ENCODE measurements around the gene CCDC51.

The CCDC51 gene

DNA sequence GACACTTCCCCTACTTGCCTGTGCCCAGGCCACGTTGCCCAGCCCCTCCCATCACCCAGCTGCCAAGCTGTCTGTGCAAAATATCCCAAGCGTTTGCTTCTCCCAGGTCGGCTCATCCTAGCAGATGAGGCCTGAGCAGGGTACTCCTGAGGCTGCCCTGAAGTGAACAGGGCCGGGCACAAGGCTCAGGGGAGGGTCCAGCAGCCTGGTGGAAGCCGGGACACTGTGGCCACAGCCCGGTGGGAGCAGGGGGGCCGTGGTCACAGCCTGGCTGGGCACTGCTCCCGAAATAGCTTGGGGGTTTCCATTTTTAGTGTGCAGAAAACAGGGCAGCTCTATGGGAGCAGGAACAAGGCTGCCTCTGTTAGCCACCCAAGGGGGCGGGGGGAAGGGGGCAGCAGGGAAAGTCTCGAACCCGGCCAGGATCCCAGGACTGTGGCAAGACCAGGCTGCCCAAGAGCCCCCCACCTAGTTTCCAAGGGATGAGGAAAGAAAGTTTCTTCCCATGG, 13.5 kb downstream of the CCDC51 start:
- H3K4me3 ChIP-seq (ENCODE audit: control insufficient read depth, low read depth, low read length): no peak overlapping the region
- DNase-seq (ENCODE audit: low read depth): no peak
- TF ChIP-seq, protein P1, sequence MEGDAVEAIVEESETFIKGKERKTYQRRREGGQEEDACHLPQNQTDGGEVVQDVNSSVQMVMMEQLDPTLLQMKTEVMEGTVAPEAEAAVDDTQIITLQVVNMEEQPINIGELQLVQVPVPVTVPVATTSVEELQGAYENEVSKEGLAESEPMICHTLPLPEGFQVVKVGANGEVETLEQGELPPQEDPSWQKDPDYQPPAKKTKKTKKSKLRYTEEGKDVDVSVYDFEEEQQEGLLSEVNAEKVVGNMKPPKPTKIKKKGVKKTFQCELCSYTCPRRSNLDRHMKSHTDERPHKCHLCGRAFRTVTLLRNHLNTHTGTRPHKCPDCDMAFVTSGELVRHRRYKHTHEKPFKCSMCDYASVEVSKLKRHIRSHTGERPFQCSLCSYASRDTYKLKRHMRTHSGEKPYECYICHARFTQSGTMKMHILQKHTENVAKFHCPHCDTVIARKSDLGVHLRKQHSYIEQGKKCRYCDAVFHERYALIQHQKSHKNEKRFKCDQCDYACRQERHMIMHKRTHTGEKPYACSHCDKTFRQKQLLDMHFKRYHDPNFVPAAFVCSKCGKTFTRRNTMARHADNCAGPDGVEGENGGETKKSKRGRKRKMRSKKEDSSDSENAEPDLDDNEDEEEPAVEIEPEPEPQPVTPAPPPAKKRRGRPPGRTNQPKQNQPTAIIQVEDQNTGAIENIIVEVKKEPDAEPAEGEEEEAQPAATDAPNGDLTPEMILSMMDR (conservative IDR thresholded peaks at IDR 0.05; ENCODE audit: control insufficient read depth, insufficient read depth, low read depth, low read length): no peak

DNA sequence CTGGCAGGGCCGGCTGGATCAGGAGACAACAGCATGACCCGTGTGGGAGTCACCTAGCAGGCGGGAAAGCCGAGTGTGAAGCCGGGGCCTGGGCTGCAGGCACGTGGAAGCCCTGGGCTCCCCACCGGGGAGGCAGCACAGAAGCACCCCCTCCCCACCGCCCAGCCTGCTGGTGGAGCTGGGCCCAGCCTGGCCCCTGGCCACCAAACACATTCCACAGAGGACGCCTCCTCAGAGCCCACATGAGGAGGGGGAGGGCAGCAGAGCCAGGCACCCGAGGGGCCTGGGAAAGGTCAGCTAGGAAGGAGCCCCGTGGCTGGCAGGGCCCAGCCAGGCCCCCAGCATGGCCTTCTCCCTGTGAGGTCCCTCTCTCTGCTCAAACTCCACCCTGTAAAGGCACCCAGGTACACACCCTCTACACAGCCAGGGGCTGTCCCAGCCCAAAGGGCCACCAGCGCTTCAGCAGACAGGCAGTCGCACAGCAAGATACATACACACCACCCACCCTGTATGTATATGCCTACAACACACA, 14.6 kb downstream of the CCDC51 start:
- no peak overlapping the region for H3K4me3 ChIP-seq (ENCODE audit: control insufficient read depth, low read depth, low read length)
- TF ChIP-seq, protein P1 (conservative IDR thresholded peaks at IDR 0.05; ENCODE audit: control insufficient read depth, insufficient read depth, low read depth, low read length): no peak
- DNase-seq (ENCODE audit: low read depth): no peak

DNA sequence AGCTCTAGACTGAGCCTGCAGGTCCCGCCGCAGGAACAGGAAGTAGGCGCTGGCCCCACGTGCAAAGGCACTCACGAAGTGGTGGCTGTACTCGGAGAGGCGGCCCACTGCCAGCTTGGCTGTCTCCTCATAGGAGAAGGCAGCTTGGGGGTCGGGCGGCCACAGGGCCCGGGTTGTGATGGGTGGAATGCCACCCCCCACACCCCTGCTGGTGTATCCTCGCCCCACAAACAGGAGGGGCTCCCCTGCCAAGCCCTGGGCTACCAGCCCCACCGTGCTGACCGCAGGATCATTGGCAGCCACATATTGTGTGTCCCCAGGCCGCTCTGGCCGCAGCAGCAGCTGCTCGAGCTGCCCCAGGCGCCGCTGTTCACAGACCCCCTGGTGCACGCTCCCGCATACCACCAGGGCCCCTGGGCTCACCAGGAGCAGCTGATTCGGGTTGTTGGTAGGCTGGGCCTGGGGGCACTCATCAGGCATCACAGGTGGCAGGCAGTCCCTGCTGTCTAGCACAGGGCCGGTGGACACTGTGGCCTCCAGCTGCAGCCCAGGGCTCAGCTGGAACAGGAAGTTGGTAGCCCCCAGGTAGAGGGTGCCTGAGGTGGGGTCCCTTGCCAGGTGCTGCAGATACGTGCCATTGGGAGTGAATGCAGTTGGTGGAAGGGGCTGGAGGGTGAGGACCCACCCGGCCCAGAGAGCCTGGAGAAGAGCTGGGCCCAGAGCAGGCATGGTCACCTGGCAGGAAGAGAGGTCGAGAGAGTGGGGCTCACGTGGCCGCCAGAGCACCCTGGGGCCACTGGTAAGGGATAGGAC, 15.8 kb downstream of the CCDC51 start:
- TF ChIP-seq, protein P1 (conservative IDR thresholded peaks at IDR 0.05; ENCODE audit: control insufficient read depth, insufficient read depth, low read depth, low read length): no peak
- H3K4me3 ChIP-seq (ENCODE audit: control insufficient read depth, low read depth, low read length): no peak overlapping the region
- DNase-seq (ENCODE audit: low read depth): no peak

DNA sequence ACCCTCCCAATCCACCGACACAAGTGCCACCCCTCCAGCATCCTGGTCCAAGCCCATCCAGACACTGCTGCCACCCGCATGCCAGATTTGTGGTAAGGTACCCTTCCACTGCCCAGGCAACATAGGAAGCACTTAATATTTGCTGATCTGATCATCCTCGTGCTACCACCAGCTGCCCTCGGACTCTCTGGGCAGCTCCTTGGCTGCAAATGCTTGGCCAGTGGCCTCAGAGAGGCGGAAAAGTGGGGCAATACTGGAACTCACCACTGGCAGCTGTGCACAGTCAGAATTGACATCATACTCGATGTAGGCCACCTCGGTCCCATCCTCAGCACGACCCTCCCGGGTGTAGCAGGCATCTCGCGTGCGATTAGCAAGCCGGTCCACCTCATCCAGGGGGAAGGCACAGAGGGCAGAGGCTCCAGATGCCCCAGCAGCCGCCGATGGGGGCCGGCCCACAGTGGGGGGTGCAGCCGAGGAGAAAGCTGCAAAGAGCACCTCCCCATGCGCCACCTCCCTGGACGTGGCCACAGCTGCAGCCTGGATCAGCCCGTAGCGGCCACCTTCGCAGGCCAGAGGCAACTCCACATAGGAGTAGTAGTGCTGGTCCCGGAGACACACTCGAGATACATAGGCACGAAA, 16.6 kb downstream of the CCDC51 start:
- no peak overlapping the region for H3K4me3 ChIP-seq (ENCODE audit: control insufficient read depth, low read depth, low read length)
- DNase-seq (ENCODE audit: low read depth): no peak
- TF ChIP-seq, protein P1 (conservative IDR thresholded peaks at IDR 0.05; ENCODE audit: control insufficient read depth, insufficient read depth, low read depth, low read length): no peak

DNA sequence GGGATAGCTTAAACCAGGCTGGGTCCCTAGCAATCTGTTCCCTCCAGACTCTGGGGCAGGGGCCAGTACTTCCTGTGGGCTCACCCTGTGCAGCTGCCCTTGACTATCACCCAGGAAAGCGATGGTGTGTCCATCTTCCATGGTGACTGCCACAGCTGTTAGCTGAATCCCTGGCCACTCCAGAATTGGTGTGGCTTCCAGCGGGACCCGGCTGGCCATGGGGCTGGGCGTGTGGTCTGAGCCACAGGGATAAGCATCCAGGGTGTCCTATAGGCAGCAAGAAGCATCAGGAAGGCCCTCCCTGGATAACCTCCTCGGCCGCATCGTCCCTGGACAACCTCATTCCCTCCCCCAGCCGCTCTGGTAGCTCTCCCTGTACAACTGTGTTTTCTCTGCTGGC, 17.2 kb downstream of the CCDC51 start:
- no peak overlapping the region for H3K4me3 ChIP-seq (ENCODE audit: control insufficient read depth, low read depth, low read length)
- no peak for DNase-seq (ENCODE audit: low read depth)
- TF ChIP-seq, protein P1 (conservative IDR thresholded peaks at IDR 0.05; ENCODE audit: control insufficient read depth, insufficient read depth, low read depth, low read length): no peak

DNA sequence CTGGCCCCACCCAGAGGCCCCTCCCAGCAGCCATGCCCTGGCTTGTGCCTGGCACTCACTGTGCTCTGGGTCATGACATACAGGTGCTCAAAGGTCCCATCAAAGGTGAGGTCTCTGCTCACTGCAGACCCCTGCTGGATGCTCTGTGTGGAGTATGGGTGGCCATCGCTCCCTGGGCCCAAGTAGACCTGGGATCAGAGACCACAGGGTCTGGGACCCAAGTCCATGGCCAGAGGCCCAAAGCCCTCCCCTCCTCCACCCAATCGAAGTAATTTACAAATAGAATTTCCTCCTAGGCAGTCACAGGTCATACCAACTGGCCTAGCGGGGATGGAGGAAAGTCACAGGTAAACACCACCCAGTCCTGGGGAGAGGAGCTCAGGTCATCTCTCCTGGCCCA, 17.6 kb downstream of the CCDC51 start:
- H3K4me3 ChIP-seq (ENCODE audit: control insufficient read depth, low read depth, low read length): no peak overlapping the region
- TF ChIP-seq, protein P1 (conservative IDR thresholded peaks at IDR 0.05; ENCODE audit: control insufficient read depth, insufficient read depth, low read depth, low read length): no peak
- no peak for DNase-seq (ENCODE audit: low read depth)
